ENCODE measurements around the gene NADSYN1.

DNA sequence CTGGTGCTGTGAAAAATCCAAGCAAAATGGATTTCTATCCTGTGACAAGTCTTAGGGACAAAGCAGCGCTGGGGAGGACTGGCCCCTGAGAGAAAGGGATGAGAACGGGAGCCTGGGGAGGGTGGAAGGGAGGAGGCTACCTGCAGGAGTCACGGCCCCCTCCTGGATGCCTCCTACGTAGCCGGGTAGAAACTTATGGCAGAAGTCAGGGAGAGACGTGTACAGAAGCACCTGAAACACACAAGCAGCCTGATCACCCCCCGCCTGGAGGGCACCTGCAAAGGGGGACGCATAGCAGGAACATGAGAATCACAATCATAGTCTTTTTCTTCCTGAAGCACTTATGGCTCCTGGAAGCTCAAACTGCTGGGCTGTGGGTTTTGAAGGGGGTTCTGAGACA, 10.9 kb upstream of the NADSYN1 start:
- TF ChIP-seq EZH2 (IDR thresholded peaks at IDR 0.05; ENCODE audit: insufficient read depth, poor library complexity, severe bottlenecking): no peak
- no peak for TF ChIP-seq EZH2phosphoT487 (IDR thresholded peaks at IDR 0.05; ENCODE audit: insufficient read depth, low read depth)
